ENCODE results near the gene SLC17A6.

SLC17A6 gene

DNA sequence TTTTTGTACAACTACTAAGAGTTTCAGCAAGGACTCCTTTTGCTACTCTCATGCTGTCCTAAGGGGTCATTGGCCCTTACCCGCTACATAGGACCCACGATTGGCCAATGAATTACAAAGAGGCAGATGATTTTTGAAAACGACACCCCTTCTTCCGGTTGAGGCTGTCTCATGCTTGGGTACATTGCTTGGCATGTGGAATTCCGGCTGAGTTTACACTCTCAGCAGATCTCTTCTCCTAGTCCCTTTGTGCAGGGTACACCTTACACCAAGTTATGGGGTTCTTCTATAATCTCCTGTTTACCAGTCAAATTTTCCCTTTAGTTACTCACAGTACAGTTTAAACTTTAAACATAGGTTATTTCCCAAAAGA lies 52.1 kb downstream of the SLC17A6 start:
- Histone ChIP-seq H3K27me3 (ENCODE audit: low read depth, low read length) (no peaks in the 10 kb centered on the region), H3K27ac (ENCODE audit: low read length) (no peak overlapping the region), H3K9me3 (ENCODE audit: control insufficient read depth in 1 of 2, low read length in 2 of 2) (no peaks in the 10 kb centered on the region), H3K4me1 (ENCODE audit: control insufficient read depth in 1 of 2, insufficient read depth in 2 of 2, low read length in 2 of 2) (no peaks in the 10 kb centered on the region), H3K36me3 (ENCODE audit: control insufficient read depth in 1 of 2, insufficient read depth in 2 of 2, low read length in 2 of 2) (no peaks in the 10 kb centered on the region), H3K4me3 (ENCODE audit: low read depth in 1 of 2, low read length in 2 of 2) (no peak overlapping the region)

DNA sequence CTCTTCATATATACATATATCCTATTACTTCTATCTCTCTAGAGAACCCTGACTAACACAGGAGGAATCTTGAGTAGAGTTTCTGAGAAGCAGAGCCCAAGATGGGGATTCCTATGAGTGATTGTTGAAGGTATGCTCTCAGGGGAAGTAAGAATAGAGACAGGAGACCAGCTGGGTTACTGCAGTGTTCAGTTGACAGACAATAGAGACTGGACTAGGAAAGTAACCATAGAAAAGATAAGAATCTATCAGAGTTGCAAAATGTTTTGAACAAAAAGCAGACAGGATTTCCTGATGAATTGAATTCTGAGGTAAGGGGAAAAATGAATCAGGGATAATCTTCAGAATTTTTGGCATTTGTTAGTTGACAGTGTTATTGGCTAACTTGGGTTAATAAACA lies 54.4 kb downstream of the SLC17A6 start:
- no peaks in the 10 kb centered on the region for H3K36me3 ChIP-seq (ENCODE audit: control insufficient read depth in 1 of 2, insufficient read depth in 2 of 2, low read length in 2 of 2)
- H3K4me1 ChIP-seq (ENCODE audit: control insufficient read depth in 1 of 2, insufficient read depth in 2 of 2, low read length in 2 of 2) = no peaks in the 10 kb centered on the region
- no peaks in the 10 kb centered on the region for H3K27me3 ChIP-seq (ENCODE audit: low read depth, low read length)
- H3K4me3 ChIP-seq (ENCODE audit: low read depth in 1 of 2, low read length in 2 of 2) = no peak overlapping the region
- no peak overlapping the region for H3K27ac ChIP-seq (ENCODE audit: low read length)
- H3K9me3 ChIP-seq (ENCODE audit: control insufficient read depth in 1 of 2, low read length in 2 of 2) = no peaks in the 10 kb centered on the region

DNA sequence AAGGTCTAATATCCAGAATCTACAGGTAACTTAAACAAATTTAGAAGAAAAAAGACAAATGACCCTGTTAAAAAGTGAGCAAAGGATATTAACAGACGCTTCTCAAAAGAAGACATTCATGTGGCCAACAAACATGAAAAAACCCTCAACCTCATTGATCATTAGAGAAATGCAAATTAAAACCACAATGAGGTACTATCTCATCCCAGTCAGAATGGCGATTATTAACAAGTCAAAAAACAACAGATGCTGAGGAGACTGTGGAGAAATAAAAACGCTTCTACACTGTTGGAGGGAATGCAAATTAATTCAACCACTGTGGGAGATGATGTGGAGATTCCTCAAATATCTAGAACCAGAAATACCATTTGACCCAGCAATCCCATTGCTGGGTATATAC lies 67.2 kb downstream of the SLC17A6 start:
- Histone ChIP-seq H3K27me3 (ENCODE audit: low read depth, low read length) (no peaks in the 10 kb centered on the region), H3K27ac (ENCODE audit: low read length) (no peak overlapping the region), H3K4me1 (ENCODE audit: control insufficient read depth in 1 of 2, insufficient read depth in 2 of 2, low read length in 2 of 2) (no peaks in the 10 kb centered on the region), H3K4me3 (ENCODE audit: low read depth in 1 of 2, low read length in 2 of 2) (no peak overlapping the region), H3K9me3 (ENCODE audit: control insufficient read depth in 1 of 2, low read length in 2 of 2) (no peaks in the 10 kb centered on the region), H3K36me3 (ENCODE audit: control insufficient read depth in 1 of 2, insufficient read depth in 2 of 2, low read length in 2 of 2) (no peaks in the 10 kb centered on the region)

- Histone ChIP-seq H3K9me3 (ENCODE audit: control insufficient read depth in 1 of 2, low read length in 2 of 2) (no peaks in the 10 kb centered on the region), H3K27me3 (ENCODE audit: low read depth, low read length) (no peaks in the 10 kb centered on the region), H3K27ac (ENCODE audit: low read length) (no peak overlapping the region), H3K36me3 (ENCODE audit: control insufficient read depth in 1 of 2, insufficient read depth in 2 of 2, low read length in 2 of 2) (no peaks in the 10 kb centered on the region), H3K4me3 (ENCODE audit: low read depth in 1 of 2, low read length in 2 of 2) (no peak overlapping the region), H3K4me1 (ENCODE audit: control insufficient read depth in 1 of 2, insufficient read depth in 2 of 2, low read length in 2 of 2) (no peaks in the 10 kb centered on the region)
Measured at GRCh38 chr11:22407267-22407666, 69.1 kb downstream of the SLC17A6 start.

DNA sequence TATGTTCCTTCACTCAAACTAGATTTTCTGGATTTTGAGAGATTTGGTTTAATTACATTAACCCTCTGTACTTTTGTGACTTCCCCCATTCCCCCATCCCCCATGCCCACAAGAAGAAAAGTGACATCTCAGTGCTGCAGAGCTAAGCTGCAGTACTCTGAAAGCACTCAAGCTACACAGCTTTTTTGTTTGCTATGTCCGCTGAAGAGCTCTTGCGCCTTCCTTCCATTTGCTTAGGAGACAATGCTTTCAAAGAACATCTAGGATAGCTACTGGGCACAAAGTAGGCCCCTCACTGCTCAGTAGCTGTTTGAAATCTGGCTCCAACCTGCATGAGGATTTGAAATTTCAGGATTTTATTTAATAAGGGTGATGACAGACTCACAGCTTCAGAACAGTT lies 69.7 kb downstream of the SLC17A6 start:
- Histone ChIP-seq H3K27me3 (ENCODE audit: low read depth, low read length) (no peaks in the 10 kb centered on the region), H3K4me1 (ENCODE audit: control insufficient read depth in 1 of 2, insufficient read depth in 2 of 2, low read length in 2 of 2) (no peaks in the 10 kb centered on the region), H3K9me3 (ENCODE audit: control insufficient read depth in 1 of 2, low read length in 2 of 2) (no peaks in the 10 kb centered on the region), H3K36me3 (ENCODE audit: control insufficient read depth in 1 of 2, insufficient read depth in 2 of 2, low read length in 2 of 2) (no peaks in the 10 kb centered on the region), H3K4me3 (ENCODE audit: low read depth in 1 of 2, low read length in 2 of 2) (no peak overlapping the region), H3K27ac (ENCODE audit: low read length) (no peak overlapping the region)

DNA sequence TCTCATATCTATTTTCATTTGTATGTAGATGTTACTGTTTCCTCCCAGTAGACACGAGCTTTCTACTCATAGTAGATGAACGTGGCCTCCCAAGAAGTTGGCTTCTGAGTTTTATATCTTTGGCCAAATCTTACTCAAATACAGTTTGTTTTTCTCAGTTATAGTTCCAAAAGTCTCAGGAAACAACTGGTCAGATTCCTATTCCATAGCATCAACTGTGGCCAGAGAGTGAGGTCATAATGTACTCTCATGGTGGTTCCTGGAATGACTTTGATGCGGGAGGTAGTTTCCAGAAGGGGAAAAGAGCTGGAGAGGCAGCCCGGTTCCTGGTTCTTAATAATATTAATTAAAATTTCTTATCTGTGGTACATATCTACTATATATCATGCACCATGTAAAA lies 77.3 kb downstream of the SLC17A6 start:
- Histone ChIP-seq H3K4me1 (ENCODE audit: control insufficient read depth in 1 of 2, insufficient read depth in 2 of 2, low read length in 2 of 2) (no peaks in the 10 kb centered on the region), H3K27me3 (ENCODE audit: low read depth, low read length) (no peaks in the 10 kb centered on the region), H3K27ac (ENCODE audit: low read length) (no peak overlapping the region), H3K36me3 (ENCODE audit: control insufficient read depth in 1 of 2, insufficient read depth in 2 of 2, low read length in 2 of 2) (no peaks in the 10 kb centered on the region), H3K4me3 (ENCODE audit: low read depth in 1 of 2, low read length in 2 of 2) (no peak overlapping the region), H3K9me3 (ENCODE audit: control insufficient read depth in 1 of 2, low read length in 2 of 2) (no peaks in the 10 kb centered on the region)

GRCh38 chr11:22416462-22416861 lies 78.3 kb downstream of the SLC17A6 start:
- Histone ChIP-seq H3K4me3 (ENCODE audit: low read depth in 1 of 2, low read length in 2 of 2) (no peak overlapping the region), H3K4me1 (ENCODE audit: control insufficient read depth in 1 of 2, insufficient read depth in 2 of 2, low read length in 2 of 2) (no peaks in the 10 kb centered on the region), H3K27ac (ENCODE audit: low read length) (no peak overlapping the region), H3K27me3 (ENCODE audit: low read depth, low read length) (no peaks in the 10 kb centered on the region), H3K36me3 (ENCODE audit: control insufficient read depth in 1 of 2, insufficient read depth in 2 of 2, low read length in 2 of 2) (no peaks in the 10 kb centered on the region), H3K9me3 (ENCODE audit: control insufficient read depth in 1 of 2, low read length in 2 of 2) (no peaks in the 10 kb centered on the region)

GRCh38 chr11:22426915-22427314 lies 88.7 kb downstream of the SLC17A6 start:
- H3K9me3 ChIP-seq (ENCODE audit: control insufficient read depth in 1 of 2, low read length in 2 of 2) = no peaks in the 10 kb centered on the region

More at GRCh38 chr11:22426915-22427314, 88.7 kb downstream of the SLC17A6 start:
- Histone ChIP-seq H3K36me3 (ENCODE audit: control insufficient read depth in 1 of 2, insufficient read depth in 2 of 2, low read length in 2 of 2) (no peaks in the 10 kb centered on the region), H3K4me3 (ENCODE audit: low read depth in 1 of 2, low read length in 2 of 2) (no peak overlapping the region), H3K27ac (ENCODE audit: low read length) (no peak overlapping the region), H3K4me1 (ENCODE audit: control insufficient read depth in 1 of 2, insufficient read depth in 2 of 2, low read length in 2 of 2) (no peaks in the 10 kb centered on the region), H3K27me3 (ENCODE audit: low read depth, low read length) (no peaks in the 10 kb centered on the region)

Measured in muscle layer of duodenum (tissue), 2 donors.